ENCODE results near the gene NDEL1.
A peak's percentile ranks its signal among the peaks of the same experiment; 100 is the strongest.
"Not testable (repeated sequence)": the region's sequence is repeated elsewhere in the genome, so short reads cannot be mapped to it uniquely, and the experiment has no call there.

NDEL1 gene, protein sequence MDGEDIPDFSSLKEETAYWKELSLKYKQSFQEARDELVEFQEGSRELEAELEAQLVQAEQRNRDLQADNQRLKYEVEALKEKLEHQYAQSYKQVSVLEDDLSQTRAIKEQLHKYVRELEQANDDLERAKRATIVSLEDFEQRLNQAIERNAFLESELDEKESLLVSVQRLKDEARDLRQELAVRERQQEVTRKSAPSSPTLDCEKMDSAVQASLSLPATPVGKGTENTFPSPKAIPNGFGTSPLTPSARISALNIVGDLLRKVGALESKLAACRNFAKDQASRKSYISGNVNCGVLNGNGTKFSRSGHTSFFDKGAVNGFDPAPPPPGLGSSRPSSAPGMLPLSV

DNA sequence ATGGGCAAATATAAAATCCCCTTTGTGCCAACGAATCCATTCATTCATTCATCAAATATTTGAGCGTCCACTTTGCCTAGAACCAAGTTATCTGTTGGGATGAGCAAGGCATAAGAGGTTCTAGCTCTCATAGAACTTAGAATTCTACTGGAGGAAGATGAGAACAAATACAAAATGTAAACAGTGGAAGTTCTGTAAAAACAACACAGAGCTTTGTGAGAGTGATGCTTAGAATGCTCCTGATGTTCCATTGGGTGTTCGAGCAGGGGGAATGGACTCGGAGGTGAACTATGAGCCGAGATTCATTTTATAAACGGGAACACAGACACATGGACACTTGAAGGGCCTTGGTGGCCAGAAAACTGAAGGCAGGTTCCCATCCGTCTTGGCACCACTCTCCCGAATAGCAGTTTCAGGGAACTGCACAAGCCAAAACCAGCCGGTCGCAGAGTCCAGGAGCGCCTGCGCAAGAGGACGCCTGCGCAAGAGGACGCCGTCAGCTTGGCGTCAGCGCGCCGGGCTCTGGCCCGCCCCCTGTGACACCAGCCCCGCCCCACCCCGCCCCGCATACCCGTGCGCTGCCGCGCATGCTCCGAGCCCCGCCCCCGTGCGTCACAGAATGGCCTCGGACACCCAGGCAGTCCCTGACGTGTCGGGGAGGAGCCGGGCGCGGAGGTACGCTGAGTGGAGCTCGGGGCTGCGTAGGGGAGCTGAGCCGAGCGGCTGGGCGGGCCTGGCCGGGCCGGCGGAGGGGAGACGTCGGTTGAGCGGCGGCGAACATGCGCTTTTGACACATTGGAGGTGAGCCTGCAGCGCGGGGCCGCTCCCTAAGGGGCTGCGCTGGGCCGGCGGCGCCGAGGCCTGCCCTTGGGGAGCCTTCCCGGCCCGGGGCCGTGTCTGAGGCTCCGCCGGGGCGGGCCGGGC lies at the start of gene NDEL1:
NDEL1 (plus strand) TSS at position 640 of the 924 bp plus-strand sequence. CDS start 8,388 bp downstream, outside the sequence.
- peak; percentile 98 to 99 for DNase-seq (ENCODE audit: low read depth in 2 of 2, low spot score in 1 of 2)

DNA sequence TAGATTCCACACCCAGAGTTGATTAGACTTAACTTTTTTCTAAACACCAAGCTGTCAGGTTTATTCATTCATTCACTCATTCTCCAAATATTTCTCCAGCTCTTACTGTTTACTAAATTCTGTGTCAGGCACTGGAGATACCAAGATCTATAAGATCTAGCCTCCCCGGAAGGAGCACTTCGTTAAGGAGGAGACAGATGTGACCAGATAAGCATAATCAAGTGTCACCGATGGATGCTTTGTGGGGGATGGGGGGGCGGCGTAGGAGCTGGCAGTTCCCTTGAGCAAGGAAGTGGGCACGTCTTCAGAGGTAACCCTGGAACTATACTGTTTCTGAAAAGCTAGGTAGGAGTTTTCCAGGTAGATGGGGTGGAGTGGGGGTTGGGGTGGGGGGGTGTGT lies 48.8 kb upstream of the NDEL1 start:
- DNase-seq (ENCODE audit: low read depth in 2 of 2, low spot score in 1 of 2), result no peak

DNA sequence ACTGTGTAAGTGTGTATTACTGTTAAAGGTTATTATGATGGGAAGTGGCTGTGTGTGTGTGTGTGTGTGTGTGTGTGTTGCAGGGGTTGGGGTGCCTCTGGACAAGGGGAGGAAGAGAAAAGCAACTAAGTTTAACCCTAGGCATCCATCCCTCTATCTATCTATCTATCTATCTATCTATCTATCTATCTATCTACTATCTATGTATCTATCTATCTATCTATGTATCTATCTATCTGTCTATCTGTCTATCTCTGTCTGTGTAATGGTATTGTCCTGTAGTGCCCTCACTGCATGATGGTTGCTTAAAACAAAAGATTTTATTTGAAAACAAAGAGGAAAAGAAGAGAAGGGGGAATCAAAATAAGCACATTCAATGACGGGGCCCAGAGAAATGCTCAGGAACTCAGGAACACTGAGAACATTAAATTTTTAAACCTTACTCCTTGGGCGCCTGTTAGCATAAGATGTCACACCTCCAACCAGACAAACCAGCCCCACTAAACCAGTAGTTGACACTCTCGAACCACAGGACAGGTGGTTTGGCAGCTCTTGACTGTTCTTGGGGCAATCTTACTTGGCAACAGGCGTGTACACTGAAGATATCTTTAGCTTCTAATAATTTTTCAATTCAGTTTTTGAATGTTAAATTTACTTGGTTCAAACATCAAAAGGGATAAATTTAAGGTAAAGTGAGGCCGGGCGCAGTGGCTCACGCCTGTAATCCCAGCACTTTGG lies 47.6 kb upstream of the NDEL1 start:
- no peak for DNase-seq (ENCODE audit: low read depth in 2 of 2, low spot score in 1 of 2)

DNA sequence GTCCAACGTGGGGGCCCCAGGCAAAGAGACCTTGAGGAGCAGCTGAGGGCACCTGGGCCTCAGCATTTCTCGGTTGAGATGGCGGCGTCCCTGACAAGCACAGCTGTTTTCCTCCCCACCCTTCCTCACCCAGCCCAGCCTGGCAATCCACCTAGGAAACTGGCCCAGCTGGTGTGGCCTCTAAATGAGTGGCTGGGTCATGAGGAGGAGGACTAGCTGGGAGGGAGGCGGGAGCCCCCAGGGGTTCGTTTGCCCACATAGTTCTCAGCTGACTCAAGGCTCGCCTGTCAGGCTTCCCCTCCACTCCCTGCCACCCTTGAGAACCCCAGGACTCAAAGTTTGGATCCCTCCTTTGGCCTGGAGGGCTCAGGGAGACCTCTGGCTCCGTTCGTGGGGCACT lies 44.0 kb upstream of the NDEL1 start:
- DNase-seq (ENCODE audit: low read depth in 2 of 2, low spot score in 1 of 2), result no peak

DNA sequence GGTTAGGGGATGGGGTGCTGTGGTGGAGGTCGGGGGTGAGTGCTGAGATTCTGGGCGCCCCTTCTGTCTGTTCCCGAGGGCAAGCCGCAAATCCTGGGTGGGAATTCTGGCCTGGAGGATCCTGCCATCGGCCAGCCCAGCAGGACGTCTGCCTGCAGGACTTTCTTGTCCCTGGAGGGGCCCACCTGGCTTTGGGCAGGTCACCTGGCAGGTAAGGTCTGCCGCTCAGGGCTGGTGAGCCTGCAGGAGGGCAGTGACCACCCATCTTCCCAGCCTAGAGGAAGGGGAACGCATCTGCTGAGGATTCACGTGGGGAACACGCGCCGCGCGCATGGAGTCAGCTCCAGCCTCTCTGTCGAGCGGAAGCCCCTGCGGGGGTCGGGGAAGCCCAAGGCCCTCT lies 43.4 kb upstream of the NDEL1 start:
- no peak for DNase-seq (ENCODE audit: low read depth in 2 of 2, low spot score in 1 of 2)

DNA sequence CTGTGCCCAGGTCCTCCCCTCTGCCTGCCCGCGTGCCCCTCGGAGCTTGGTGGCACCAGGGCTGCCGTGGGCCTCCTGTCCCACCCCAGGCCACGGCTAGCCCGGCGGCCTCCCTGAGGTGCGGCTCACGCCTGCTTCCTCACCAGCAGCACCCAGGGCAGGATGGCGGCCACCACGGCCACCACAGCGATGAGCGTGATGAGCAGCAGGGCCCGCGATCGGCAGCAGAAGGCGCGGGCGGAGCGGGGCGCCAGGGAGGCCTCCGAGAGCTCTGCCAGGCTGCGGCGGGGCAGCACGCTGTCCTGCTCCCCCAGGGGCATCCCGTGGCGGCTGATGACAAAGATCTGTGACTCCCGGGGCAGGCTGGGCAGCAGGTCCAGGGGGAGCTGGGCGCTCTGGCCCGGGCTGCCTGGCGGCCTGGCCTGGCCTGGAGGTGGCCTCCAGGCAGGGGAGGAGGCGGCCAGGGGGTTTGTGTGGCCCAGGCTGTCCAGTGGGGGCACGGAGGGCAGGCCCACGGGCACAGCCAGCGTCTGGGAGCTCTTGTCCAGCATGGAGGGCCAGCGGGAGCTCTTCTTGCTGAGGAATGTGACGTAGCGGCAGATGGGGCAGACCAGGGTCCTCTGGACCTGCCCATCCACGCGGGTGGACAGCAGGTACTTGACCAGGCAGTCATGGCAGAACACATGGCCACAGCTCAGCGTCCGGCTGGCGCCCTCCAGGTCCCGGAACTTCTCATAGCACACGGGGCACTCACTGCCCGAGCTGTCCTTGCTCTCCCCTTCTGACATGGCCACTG lies 42.8 kb upstream of the NDEL1 start:
- no peak for DNase-seq (ENCODE audit: low read depth in 2 of 2, low spot score in 1 of 2)

DNA sequence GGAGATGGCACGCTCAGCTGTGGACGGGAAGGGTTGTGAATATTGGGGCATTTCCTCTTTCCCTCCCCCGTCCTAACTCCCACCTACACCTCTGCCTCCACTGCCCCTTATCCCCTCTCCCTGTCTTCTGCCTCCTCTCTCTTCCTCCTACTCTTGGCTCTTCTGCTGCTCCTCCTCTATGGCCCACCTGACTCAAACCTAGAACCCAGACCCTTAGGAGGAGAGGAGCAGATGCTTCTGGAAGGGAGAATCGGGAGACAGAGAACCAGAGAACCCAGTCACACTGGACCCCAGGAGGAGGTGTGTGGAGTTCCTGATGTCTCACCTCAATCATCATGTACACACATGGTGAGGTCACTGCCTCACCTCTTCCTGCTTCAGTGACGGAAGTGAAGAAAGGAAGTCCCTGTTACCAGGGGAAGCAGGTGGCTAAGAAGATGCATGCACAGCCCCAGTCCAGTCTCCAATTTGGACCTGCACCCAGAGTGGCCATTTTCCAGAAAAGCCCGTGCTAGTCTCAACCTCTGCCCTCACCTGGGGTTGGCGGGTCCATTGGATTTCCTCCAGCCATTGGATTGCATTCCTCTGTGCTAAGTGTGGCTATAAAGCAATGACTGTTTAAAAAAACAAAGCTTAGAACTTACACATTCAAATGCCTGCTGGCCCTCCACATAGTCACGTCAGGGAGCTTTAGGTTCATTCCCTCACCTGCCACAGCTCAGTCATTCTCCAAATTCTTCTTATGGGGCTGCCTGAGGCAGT lies 42.0 kb upstream of the NDEL1 start:
- DNase-seq (ENCODE audit: low read depth in 2 of 2, low spot score in 1 of 2), result no peak

DNA sequence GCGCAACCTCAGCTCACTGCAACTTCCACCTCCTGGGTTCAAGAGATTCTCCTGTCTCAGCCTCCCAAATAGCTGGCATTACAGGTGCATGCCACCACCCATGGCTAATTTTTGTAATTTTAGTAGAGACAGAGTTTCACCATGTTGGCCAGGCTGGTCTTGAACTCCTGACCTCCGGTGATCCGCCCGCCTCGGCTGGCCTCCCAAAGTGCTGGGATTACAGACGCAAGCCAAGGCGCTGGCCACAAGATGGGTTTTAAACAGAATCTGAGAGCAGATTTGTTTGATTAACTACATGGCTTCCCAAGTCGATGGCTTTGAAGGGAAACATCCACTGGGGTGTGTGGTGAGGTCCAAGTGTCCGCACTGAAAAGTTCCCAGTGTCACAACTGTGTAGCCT lies 41.2 kb upstream of the NDEL1 start:
- DNase-seq (ENCODE audit: low read depth in 2 of 2, low spot score in 1 of 2), result not testable (repeated sequence)

DNA sequence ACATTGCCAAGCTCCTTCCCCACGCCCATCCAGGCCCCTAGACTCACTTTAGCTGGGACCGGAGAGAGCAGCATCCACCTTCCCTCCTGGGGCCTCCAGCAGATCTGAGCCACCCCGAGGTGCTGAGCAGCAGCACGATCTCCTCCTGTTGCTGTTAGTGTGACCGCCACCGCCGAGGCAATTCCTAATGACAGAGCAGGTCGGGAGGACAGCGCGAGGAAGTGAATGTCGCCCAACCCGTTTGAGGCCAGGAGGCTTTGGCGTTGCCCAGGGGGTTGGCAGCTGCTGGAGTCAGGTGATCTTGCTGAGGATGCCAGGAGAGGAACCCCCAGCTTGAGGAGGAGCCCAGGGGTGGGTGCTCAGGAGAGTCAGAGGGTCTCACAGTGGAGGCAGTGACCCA lies 38.0 kb upstream of the NDEL1 start, which contains the start of gene RNF222:
RNF222 (minus strand) TSS at position 192 of the 400 bp plus-strand sequence. CDS start 4,366 bp downstream, outside the sequence.
- no peak for DNase-seq (ENCODE audit: low read depth in 2 of 2, low spot score in 1 of 2)

DNA sequence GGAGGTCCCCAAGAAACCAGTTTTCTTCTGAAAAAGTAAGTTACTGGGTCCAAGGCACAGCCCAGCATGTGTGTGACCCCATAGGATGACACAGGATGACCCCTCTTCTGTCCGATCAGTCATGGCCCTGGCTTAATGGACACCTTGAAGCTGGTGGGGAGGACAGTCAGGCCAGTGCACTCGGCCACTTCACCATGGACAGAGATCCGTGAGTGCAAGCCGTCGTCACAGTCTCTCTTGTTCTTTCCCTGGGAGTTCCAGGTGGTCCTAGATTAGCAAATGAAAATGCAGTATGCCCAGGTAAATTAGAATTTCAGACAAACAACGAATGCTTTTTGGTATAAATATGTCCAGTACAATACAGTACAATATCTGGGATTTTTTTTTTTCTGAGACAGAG lies 36.7 kb upstream of the NDEL1 start:
- no peak for DNase-seq (ENCODE audit: low read depth in 2 of 2, low spot score in 1 of 2)

DNA sequence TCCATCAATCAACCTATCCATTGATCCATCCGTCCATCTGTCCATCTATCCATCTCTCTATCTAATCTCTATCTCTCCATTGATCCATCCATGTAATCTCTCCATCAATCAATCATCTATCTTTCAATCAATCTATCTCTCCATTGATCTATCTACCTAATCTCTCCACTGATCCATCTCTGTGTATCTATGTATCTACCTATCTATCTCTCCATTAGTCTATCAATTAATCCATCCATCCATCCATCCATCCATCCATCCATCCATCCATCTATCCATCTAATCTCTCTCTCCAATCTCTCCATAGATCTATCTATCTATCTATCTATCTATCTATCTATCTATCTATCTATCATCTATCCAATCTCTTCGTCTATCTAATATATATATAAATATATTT lies 34.6 kb upstream of the NDEL1 start:
- no peak for DNase-seq (ENCODE audit: low read depth in 2 of 2, low spot score in 1 of 2)

DNA sequence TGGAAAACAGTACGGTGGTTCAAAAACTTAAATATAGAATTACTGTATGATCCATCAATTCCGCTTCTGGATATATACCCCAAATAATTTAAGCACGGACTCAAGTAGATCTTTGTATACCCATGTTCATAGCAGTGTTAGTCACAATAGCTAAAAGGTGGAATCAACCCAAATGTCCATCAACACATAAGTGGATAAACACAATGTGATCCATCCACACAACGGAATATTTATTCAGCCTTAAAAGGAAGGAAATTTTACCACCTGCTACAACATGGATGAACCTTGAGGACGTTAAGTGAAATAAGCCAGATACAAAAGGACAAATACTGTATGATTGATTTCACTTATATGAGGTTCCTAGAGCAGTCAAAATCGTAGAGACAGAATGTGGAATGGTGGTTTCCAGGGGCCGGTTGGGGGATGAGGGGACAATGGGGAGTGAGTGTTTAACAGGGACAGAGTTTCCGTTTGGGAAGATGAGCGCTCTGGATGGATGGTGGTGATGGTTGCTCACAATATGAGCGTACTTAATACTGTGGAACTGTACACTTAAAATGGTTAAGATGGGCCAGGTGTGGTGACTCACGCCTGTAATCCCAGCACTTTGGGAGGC lies 32.7 kb upstream of the NDEL1 start:
- no peak for DNase-seq (ENCODE audit: low read depth in 2 of 2, low spot score in 1 of 2)

DNA sequence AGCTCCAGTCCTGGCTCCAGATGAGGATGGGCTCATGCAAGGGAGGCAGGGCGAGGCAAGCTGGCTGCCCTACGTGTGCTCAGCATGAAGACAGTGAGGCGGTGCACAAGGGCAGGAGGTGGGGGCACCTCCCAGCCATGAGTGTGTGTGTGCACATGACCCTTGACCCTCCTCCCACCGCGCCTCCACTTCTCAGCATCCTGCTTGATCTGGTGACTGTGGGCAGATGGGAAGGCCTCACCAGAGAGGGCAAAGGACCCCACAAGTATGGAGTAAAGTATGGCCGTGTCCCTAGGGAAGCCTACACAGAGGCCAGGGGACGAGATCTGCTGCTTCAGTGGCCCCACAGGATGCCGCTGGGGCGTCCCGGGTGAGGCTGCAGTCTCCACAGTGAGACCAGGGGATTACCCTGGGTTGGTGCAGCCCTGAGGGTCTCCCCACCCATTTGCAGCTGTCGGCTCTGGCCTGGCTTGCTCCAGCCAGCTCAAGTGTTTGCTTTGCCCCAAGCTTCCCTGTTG lies 30.1 kb upstream of the NDEL1 start:
- no peak for DNase-seq (ENCODE audit: low read depth in 2 of 2, low spot score in 1 of 2)

DNA sequence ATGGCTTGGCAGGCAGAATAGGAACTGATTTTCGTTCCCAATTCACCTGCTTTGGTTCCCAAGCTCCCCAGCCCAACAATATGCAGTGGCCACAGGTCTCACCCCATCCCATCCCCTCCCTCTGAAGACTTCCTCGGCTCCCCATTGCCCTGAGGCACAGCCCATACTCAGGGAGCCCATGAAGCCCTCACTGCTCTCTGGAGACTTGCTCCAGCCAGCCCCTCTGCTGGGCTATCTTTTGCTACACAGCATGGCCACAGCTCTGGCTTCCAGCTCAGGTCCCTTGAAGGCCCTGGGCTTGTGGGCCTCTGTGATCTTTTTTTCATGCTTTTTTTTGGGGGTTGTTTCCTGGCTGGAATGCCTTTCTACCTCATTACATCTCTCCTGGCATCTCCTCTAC lies 29.5 kb upstream of the NDEL1 start:
- no peak for DNase-seq (ENCODE audit: low read depth in 2 of 2, low spot score in 1 of 2)

DNA sequence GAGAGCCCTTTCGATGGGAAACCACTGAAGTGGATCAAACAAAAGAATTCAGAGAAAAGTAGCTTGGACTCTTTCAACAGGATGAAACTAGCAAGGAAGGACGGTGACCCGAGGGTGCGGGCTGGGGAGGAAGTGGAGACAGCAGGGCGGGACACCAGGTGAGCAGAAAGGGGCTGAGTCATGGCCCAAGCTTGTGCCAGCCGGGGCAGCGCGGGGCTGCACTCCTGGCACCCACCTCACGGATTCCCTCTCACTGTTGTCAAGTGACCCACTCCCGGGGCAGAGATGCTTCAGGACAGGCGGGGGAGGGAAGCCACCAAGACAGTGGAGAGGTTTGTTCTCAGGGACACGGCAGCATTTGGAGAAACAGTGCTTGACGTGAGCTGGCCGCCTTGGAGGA lies 27.3 kb upstream of the NDEL1 start:
- no peak for DNase-seq (ENCODE audit: low read depth in 2 of 2, low spot score in 1 of 2)

DNA sequence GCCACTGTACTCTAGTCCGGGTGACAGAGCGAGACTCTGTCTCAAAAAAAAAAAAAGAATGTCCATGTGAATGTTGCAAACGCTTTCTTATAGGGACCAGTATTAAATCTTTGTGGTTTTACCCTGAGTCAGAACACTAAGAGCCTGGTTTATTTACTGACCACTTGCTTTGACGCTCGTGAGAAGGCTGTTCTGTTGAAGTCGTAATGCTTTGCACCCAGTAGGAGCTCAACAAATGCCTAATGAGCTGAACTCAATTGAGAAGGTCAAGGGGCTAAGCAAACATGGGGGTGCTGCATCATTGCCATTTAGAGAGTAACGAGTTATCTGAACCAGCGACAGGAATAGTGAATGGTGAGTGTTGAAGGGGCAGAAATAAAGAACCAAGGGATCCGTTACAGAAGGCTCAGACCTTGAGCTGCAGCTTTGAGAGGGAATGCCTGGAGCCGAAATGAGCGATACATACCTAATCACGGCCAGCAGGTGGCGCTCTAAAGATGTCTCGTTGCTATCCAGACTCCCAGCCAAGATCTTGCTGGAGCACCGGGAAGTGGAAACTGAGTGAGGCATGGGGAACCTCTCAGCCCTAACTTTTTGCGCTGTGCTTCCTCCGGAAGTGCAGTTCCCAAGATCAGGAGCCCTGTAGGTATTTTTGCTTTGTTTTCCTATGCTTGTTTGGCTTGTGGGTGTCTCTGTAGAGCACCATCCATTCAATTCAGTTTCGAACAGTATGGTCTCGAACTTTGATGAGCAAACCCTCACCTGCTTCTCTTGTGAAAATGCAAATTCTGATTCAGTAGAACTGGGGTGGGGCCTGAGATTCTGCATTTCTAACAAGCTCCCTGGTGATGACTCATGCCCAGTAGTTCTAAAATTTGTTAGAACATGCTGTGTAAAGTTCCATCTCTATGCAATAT lies 25.5 kb upstream of the NDEL1 start:
- DNase-seq (ENCODE audit: low read depth in 2 of 2, low spot score in 1 of 2), result peak; percentile 66 to 72

DNA sequence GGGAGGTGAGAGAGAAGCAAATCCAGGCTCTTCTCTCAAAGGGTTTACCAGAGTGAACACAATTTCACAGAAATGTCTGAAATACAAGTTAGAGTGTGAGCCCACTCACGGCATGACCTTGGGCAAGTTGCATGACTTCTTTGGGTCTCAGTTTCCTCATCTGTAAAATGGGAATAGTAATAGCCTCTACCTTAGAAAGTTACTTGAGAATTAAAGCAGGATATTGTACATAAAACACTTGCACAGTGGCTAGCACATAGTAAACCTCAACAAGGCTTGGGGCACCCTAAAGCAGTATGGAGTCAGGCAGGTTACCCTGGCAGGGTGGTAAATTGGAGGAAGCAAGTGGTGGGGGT lies 24.8 kb upstream of the NDEL1 start:
- no peak for DNase-seq (ENCODE audit: low read depth in 2 of 2, low spot score in 1 of 2)

DNA sequence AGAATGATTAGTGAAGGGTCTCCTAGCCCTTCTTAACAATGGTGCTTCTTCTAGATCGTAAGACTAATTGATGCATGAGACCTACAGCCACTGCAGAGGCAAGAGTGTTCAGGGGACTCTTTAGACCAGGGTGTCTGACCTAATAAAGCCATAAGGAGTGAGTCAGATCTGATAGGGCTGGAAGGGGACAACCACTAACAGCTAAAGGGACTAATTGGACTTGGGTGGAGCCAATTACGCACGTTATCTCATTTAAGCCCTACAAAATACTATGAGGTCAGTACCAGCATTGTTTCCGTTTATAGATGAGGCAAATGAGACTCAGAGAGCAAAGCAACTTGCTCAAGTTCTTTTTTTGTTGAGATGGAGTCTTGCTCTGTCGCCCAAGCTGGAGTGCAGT lies 23.6 kb upstream of the NDEL1 start:
- DNase-seq (ENCODE audit: low read depth in 2 of 2, low spot score in 1 of 2), result no peak

Measured in stimulated activated CD8-positive, alpha-beta memory T cell treated with anti-CD3 and anti-CD28 coated beads, Interleukin-4, amount 100 ng/mL, for 1 hour (primary cell).